ENCODE results near the gene PGLYRP4. TPM values are rescaled to one million over a fixed set of nuclear protein-coding genes. Genes with fewer than 3 reads are reported as not detected.
A peak's percentile ranks its signal among the peaks of the same experiment; 100 is the strongest.

The PGLYRP4 gene
- total RNA-seq, 6 experiments from 2014 or later: not detected

DNA sequence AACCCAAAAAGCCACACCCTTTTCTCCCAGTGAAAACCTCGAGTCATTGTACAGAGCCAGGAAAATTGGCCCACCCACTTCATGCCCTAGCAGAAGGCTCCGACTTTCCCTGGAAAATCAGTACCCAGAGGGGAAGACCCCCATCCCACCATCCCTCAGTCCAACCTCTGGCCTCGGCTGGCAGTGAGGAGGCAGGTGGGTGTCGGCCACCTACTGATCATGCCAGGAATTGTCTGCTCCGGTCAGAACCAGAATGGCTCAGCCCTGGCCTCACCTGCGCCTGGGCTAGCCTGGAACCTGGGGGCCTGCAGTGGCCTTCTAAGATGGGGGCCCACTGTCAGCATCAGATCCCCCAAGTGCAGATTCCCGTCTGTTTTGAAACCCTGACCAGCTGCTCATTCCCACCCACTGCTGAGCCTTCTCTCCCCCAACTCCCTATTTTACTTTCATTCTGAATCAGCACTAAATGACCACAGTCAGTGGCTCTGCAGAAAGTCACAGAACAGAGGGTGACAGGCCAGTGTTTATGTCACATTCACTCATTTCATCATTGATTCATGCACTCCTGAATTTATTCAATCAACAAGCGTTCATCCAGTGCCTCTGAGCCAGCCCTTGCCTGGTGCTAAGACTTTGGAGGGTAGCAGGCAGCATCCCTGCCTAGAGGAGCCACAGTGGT is 6.0 kb upstream of the PGLYRP4 start:
- H3K27ac Mint-ChIP-seq: no peak overlapping the region
- peaks cover 36% of the 10 kb centered on the region for H3K27me3 Mint-ChIP-seq (ENCODE audit: insufficient read depth)
- H3K36me3 Mint-ChIP-seq (ENCODE audit: low read depth): no peaks in the 10 kb centered on the region
- TF ChIP-seq, protein P1, sequence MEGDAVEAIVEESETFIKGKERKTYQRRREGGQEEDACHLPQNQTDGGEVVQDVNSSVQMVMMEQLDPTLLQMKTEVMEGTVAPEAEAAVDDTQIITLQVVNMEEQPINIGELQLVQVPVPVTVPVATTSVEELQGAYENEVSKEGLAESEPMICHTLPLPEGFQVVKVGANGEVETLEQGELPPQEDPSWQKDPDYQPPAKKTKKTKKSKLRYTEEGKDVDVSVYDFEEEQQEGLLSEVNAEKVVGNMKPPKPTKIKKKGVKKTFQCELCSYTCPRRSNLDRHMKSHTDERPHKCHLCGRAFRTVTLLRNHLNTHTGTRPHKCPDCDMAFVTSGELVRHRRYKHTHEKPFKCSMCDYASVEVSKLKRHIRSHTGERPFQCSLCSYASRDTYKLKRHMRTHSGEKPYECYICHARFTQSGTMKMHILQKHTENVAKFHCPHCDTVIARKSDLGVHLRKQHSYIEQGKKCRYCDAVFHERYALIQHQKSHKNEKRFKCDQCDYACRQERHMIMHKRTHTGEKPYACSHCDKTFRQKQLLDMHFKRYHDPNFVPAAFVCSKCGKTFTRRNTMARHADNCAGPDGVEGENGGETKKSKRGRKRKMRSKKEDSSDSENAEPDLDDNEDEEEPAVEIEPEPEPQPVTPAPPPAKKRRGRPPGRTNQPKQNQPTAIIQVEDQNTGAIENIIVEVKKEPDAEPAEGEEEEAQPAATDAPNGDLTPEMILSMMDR (IDR thresholded peaks at IDR 0.05): no peak
- DNase-seq: no peak
- H3K4me3 Mint-ChIP-seq: no peak overlapping the region
- no peaks in the 10 kb centered on the region for H3K9me3 Mint-ChIP-seq
- H3K4me1 Mint-ChIP-seq (ENCODE audit: low read depth): no peaks in the 10 kb centered on the region

DNA sequence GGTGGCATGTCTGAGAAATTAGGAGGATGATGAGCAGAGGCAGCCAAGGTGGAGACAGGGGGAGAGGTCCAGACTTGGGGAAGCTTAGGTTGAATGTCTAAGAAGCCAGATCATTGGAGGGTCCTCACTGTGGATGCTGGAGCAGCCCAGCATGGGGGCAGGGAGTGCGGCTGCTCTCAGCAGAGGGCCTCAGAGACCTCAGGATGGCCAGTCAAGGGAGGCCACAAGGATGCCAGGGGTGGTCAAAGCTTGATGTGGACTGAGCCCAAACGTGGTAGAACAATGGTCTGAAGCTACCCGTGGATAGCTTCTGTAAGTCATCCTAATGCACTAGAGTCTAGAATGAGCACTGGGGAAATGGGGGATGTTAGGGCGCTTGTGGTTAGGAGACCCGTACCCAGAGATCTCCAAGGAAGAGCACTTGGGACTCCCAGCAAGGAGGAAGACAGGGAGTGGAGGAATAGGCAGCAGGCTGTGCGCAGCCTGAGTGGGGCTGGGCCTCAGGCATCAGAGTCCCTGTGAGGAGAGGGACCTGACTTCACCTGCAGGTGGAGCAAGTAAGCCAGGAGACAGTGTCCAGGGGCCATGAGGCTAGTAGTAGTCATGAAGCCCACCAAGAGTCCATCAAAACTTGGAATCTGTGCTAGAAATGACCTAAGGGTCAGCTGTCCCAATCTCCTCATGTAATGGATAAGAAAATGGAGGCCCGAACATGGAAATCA is 4.7 kb upstream of the PGLYRP4 start:
- Mint-ChIP-seq H3K27me3 (ENCODE audit: insufficient read depth) (peaks cover 45% of the 10 kb centered on the region), H3K9me3 (no peaks in the 10 kb centered on the region), H3K27ac (no peak overlapping the region), H3K4me1 (ENCODE audit: low read depth) (no peaks in the 10 kb centered on the region), H3K4me3 (no peak overlapping the region), H3K36me3 (ENCODE audit: low read depth) (no peaks in the 10 kb centered on the region)
- TF ChIP-seq, protein P1 (IDR thresholded peaks at IDR 0.05): peak; percentile 65
- DNase-seq: peak; percentile 3

DNA sequence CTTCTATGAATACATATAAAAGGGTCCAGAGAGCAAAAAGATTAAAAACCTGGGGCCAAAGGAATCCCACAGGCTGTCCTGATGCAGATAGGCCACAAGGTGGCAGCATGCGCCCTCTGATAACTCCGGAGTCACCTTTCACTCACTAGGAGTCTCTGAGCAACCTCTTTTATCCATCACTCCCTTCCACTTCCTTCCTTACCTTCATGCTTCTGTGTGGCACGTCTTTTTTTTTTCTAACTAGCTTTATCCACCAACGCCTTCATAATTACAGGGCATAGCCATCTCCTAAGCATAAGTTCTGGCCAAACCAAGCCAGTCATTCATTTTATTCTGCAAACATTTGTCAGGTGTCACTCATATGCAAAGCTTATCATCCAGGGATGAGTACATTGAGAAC is 3.9 kb upstream of the PGLYRP4 start:
- TF ChIP-seq, protein P1 (IDR thresholded peaks at IDR 0.05): peak; percentile 97
- Mint-ChIP-seq H3K27me3 (ENCODE audit: insufficient read depth) (peaks cover 44% of the 10 kb centered on the region), H3K4me3 (no peak overlapping the region), H3K27ac (no peak overlapping the region), H3K36me3 (ENCODE audit: low read depth) (no peaks in the 10 kb centered on the region), H3K4me1 (ENCODE audit: low read depth) (no peaks in the 10 kb centered on the region), H3K9me3 (no peaks in the 10 kb centered on the region)
- peak; percentile 54 for DNase-seq

DNA sequence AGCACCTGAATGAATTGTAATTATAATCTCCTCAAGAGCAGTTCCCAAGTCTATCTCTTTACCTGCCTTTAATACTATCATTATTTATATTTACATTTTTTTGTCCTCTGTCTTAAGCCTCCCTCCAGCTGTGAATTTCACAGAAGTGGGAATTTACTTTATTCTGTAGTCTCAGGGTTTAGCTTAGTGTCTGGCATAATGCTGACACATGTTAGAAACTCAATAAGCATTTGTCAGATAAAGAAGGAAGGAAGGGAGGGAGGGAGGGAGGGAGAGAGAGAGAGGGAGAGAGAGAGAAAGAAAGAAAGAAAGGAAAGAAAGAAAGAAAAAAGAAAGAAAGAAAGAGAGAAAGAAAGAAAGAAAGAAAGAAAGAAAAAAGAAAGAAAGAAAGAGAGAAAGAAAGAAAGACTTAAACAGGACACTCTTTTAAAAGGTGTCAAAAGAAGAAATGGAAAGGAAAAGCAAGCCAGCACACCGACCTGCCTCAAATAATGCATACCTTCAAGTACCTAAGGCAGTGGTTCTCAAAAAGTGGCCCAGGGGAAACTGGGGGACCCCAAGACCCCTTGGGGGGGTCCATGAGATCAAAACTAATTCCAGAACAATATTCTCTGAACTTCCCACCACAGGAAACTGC is 1.8 kb upstream of the PGLYRP4 start:
- DNase-seq: no peak
- H3K27me3 Mint-ChIP-seq (ENCODE audit: insufficient read depth): peaks cover 38% of the 10 kb centered on the region
- no peaks in the 10 kb centered on the region for H3K9me3 Mint-ChIP-seq
- TF ChIP-seq, protein P1 (IDR thresholded peaks at IDR 0.05): no peak
- no peaks in the 10 kb centered on the region for H3K36me3 Mint-ChIP-seq (ENCODE audit: low read depth)
- H3K4me1 Mint-ChIP-seq (ENCODE audit: low read depth): no peaks in the 10 kb centered on the region
- H3K27ac Mint-ChIP-seq: no peak overlapping the region
- no peak overlapping the region for H3K4me3 Mint-ChIP-seq

DNA sequence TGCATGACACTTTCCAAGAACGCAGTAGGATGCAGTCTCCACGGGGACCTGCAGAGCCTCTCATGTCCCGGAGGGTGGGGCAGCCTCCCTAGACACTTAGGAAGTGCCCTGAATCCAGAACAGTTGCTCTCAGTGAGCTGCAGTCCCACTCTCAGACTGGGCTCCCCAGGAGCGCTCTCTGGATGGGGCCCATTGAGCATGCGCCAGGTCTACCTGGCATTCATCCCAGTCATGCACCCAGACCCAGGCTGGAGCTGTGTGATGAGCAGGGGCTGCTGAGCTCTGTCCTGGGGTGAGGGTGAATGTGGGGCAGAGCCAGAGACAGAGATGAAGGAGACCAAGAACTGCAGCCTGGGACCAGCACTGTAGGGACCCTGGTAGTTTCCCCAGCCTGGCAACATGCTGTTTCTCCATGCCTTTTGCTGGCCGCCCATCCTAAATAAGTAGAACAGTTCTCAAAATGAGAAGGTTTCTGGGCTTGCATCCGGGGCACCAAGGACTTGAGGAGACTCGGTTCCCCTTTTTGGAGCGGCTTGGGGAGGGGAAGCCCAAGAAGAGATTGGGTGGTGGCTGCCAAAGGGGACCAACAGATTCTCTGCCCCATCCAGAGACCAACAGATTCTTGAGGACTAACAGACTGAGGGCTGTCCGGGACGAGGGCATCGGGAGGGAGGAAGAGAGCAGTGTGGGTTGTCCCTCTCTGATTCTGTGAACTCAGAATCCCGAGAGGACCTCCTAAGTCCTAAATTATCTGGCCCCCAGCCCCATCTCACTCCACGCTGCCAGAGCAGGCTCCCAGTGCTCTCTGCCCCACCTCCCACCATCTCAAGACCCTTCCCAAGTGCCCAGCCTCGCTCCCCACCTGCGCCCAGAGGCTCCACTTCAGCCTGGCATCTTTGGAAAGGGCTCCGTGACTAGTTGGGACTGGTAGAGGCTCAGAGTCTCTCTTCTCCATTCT is 1.0 kb upstream of the PGLYRP4 start:
- H3K27ac Mint-ChIP-seq: no peak overlapping the region
- H3K36me3 Mint-ChIP-seq (ENCODE audit: low read depth): no peaks in the 10 kb centered on the region
- no peaks in the 10 kb centered on the region for H3K4me1 Mint-ChIP-seq (ENCODE audit: low read depth)
- TF ChIP-seq, protein P1 (IDR thresholded peaks at IDR 0.05): no peak
- no peak overlapping the region for H3K4me3 Mint-ChIP-seq
- no peaks in the 10 kb centered on the region for H3K9me3 Mint-ChIP-seq
- DNase-seq: no peak
- peaks cover 34% of the 10 kb centered on the region for H3K27me3 Mint-ChIP-seq (ENCODE audit: insufficient read depth)

All from HFFc6 (cell line).